SU-DHL-6 (cell line): Measurements from ENCODE around the gene MYOD1.

Source experiments
- H2AFZ ChIP-seq: fragments of 200-600 bp; sonication (generic); 2 replicates; pipeline ENCODE4 v1.6.1; 2014; ENCODE audit warnings: low read depth, mild to moderate bottlenecking, moderate library complexity, mixed read lengths, antibody characterized with exemption, low read length; ENCODE audit not compliant: severe bottlenecking
- H3F3A ChIP-seq: fragments of 200-600 bp; shearing (Covaris generic); 2 replicates; pipeline ENCODE4 v1.6.0; 2016; ENCODE audit warnings: antibody characterized with exemption, mild to moderate bottlenecking; ENCODE audit not compliant: insufficient read depth
- H3K27ac ChIP-seq: fragments of 200-600 bp; sonication (generic); 2 replicates; pipeline ENCODE4 v1.5.1; 2016; ENCODE audit warnings: low read depth, mild to moderate bottlenecking, low read length, moderate library complexity, mixed read lengths
- H3K27me3 ChIP-seq: fragments of 200-600 bp; sonication (generic), shearing (Covaris generic); 2 replicates; pipeline ENCODE4 v1.6.0; 2014; ENCODE audit warnings: mild to moderate bottlenecking, low read length
- H3K36me3 ChIP-seq: fragments of 200-600 bp; sonication (generic); 2 replicates; pipeline ENCODE4 v1.6.1; 2014; ENCODE audit warnings: mild to moderate bottlenecking, low read length, mixed read lengths
- H3K4me2 ChIP-seq: fragments of 300-600, 200-600 bp; shearing (Covaris generic), sonication (generic); 2 replicates; pipeline ENCODE4 v1.6.0; 2014; ENCODE audit warnings: low read length, low read depth, mild to moderate bottlenecking; ENCODE audit not compliant: poor library complexity, severe bottlenecking
- H3K4me3 ChIP-seq: fragments of 200-600 bp; sonication (generic); 2 replicates; pipeline ENCODE4 v1.5.1; 2014; ENCODE audit warnings: antibody characterized with exemption, low read length, mild to moderate bottlenecking, mixed read lengths; ENCODE audit not compliant: insufficient read depth, poor library complexity, severe bottlenecking
- H3K79me2 ChIP-seq: fragments of 200-600 bp; sonication (generic); 2 replicates; pipeline ENCODE4 v1.6.1; 2014; ENCODE audit warnings: mild to moderate bottlenecking, low read length, moderate library complexity; ENCODE audit not compliant: insufficient read depth
- H3K9ac ChIP-seq: fragments of 200-600 bp; sonication (generic); 2 replicates; pipeline ENCODE4 v1.7.0; 2014; ENCODE audit warnings: mild to moderate bottlenecking, low read length
- H3K9me2 ChIP-seq: fragments of 200-600 bp; sonication (generic); replicated peaks from 2 replicates; pipeline ENCODE4 v1.6.1; 2014; ENCODE audit warnings: low read length; ENCODE audit not compliant: insufficient read depth
- H3K9me3 ChIP-seq: fragments of 200-600 bp; sonication (generic); 2 replicates; pipeline ENCODE4 v1.6.1; 2014; ENCODE audit warnings: low read length, mixed read lengths; ENCODE audit not compliant: insufficient read depth
- H4K20me1 ChIP-seq: fragments of 200-600 bp; sonication (generic); 2 replicates; pipeline ENCODE4 v1.6.1; 2014; ENCODE audit warnings: low read depth, mild to moderate bottlenecking, antibody characterized with exemption, low read length, moderate library complexity, mixed read lengths
- EZH2phosphoT487 ChIP-seq: fragments of 200-600 bp; sonication (generic), shearing (Covaris generic); conservative IDR thresholded peaks from 2 replicates; pipeline ENCODE4 v1.6.1; 2018; ENCODE audit warnings: mild to moderate bottlenecking, antibody characterized with exemption, low read length, moderate library complexity, mixed read lengths
- TF ChIP-seq, protein P1 (sequence below): fragments of 200-600 bp; sonication (generic); IDR thresholded peaks from one replicate; pipeline ENCODE4 v1.5.1; 2017; ENCODE audit warnings: antibody characterized with exemption, mild to moderate bottlenecking, low read length, moderate library complexity; ENCODE audit not compliant: insufficient read depth, poor library complexity, severe bottlenecking

Gene MYOD1

DNA sequence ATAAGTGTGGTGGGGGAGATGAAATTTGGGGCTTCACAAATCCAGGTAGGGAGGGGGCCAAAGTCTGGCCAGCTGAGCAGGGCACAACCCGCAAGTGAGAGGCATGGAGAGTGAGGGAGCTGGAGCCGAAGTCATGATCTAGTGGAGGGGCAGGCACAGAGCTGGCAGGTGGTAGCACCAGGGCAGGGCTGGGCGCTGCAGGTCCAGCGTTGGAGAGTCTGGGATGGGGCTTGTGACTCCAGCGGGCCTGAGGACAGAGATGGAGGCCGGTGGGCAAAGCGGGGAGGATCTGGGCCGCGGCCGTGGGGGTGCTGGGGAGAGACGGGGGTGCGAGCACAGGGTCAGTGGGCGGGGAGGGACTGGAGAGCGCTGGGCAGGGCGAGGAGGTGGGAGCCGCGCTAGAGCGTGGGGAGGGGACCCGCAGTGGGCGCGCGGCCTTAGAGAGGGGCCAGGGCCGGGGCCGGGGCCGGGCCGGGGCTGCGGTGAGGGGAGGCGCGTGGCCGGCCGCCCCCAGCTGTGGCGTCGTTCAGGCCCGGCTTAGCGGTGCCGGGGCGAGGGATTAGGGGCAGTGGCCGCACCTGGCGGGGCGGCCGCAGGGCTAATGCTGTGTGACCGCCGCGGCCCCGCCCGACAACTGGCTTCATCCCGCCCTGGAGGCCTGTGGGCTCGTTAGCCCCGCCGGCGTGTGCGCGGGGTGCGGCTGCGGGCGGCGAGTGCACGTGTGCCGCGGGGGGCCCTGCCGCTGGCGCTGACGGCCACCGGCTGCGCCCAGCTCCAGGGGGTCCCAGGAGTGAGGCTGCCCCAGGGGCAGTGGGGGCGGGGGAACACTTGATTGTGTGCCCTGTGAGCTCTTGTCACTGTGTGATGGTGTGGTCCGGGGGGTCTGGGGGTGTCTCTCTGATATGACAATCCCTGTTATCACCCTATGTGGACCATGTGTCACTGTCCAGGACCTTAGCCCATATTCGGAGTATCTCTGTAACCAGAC lies 23.6 kb upstream of the MYOD1 start:
- no peak overlapping the region for H3K4me3 ChIP-seq
- no peaks in the 10 kb centered on the region for H3K36me3 ChIP-seq
- TF ChIP-seq EZH2phosphoT487: no peak
- TF ChIP-seq, protein P1, sequence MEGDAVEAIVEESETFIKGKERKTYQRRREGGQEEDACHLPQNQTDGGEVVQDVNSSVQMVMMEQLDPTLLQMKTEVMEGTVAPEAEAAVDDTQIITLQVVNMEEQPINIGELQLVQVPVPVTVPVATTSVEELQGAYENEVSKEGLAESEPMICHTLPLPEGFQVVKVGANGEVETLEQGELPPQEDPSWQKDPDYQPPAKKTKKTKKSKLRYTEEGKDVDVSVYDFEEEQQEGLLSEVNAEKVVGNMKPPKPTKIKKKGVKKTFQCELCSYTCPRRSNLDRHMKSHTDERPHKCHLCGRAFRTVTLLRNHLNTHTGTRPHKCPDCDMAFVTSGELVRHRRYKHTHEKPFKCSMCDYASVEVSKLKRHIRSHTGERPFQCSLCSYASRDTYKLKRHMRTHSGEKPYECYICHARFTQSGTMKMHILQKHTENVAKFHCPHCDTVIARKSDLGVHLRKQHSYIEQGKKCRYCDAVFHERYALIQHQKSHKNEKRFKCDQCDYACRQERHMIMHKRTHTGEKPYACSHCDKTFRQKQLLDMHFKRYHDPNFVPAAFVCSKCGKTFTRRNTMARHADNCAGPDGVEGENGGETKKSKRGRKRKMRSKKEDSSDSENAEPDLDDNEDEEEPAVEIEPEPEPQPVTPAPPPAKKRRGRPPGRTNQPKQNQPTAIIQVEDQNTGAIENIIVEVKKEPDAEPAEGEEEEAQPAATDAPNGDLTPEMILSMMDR: no peak
- no peak overlapping the region for H2AFZ ChIP-seq
- no peak overlapping the region for H3K27ac ChIP-seq
- H3K9me3 ChIP-seq: no peaks in the 10 kb centered on the region
- H3K9me2 ChIP-seq: no peaks in the 10 kb centered on the region
- H4K20me1 ChIP-seq: no peaks in the 10 kb centered on the region
- no peak overlapping the region for H3K9ac ChIP-seq
- no peaks in the 10 kb centered on the region for H3K79me2 ChIP-seq
- H3K27me3 ChIP-seq: no peaks in the 10 kb centered on the region
- H3F3A ChIP-seq: no peaks in the 10 kb centered on the region
- H3K4me2 ChIP-seq: no peak overlapping the region

DNA sequence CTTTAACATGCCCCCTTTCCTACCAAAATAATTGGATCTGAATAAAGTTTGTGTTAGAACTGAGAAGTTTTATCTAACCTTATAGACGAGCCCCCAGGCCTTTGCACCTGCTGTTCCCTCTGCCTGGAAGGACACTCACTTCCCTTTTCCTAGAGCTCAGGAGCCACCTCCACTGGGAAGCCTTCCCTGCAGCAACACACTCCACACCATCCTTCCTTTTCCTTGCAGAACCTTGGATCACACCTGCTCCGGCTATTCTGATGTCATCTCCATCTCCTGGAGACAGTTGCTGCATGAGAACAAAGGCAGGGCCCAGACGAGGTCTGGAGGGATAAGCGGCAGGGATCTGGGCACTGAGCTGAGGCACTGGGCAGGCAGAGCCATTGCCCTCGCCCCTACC lies 22.6 kb upstream of the MYOD1 start:
- Histone ChIP-seq H3K4me3 (no peak overlapping the region), H4K20me1 (no peaks in the 10 kb centered on the region), H3K9me2 (no peaks in the 10 kb centered on the region), H3K27ac (no peak overlapping the region), H2AFZ (no peak overlapping the region), H3K9me3 (no peaks in the 10 kb centered on the region), H3K9ac (no peak overlapping the region), H3K79me2 (no peaks in the 10 kb centered on the region), H3K27me3 (no peaks in the 10 kb centered on the region), H3K4me2 (no peak overlapping the region), H3F3A (no peaks in the 10 kb centered on the region), H3K36me3 (no peaks in the 10 kb centered on the region)
- TF ChIP-seq, protein P1: no peak
- no peak for TF ChIP-seq EZH2phosphoT487

DNA sequence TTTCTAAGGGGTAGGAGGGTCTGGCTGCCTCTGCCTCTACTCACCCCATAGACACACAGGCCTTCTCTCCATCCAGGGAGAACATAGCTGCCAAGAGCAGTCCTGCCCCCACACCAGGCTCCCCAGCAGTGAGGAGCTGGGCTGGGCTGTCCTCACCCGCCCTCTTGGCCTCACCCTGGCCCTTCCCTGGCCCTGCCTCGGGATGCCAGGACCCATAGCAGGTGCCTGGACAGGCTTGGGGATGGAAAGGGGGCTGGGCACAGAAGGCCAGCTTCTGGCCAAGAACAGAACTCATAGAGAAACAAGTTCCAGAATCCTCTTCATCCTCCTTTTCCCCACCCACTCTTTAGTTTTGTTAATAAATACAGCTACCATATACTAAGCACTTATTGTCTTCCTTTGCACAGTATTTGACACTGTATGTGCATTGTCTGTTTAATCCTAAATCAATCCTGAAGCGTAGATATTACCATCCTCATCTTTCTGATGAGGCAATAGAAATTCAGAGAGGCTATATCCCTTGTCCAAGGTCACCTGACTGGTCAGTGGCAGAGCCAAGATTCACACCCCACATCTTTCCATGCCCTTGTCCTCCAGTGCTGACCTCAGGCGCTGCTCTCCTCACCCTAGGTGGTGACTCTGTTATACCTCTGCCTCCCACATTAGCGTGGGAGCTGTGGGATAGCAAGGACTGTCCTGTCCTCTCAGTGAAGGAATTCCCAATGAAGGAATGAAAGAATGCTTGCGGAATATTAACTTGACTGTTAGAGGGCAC lies 22.0 kb upstream of the MYOD1 start:
- no peaks in the 10 kb centered on the region for H3K27me3 ChIP-seq
- no peaks in the 10 kb centered on the region for H3K9me3 ChIP-seq

More for the DNA sequence above, 22.0 kb upstream of the MYOD1 start:
- no peaks in the 10 kb centered on the region for H3K9me2 ChIP-seq
- H3K27ac ChIP-seq: no peak overlapping the region
- no peaks in the 10 kb centered on the region for H3F3A ChIP-seq
- no peaks in the 10 kb centered on the region for H3K36me3 ChIP-seq
- no peak overlapping the region for H3K4me2 ChIP-seq
- TF ChIP-seq, protein P1: no peak
- no peak for TF ChIP-seq EZH2phosphoT487
- H3K79me2 ChIP-seq: no peaks in the 10 kb centered on the region
- no peak overlapping the region for H3K4me3 ChIP-seq
- no peak overlapping the region for H3K9ac ChIP-seq
- H4K20me1 ChIP-seq: no peaks in the 10 kb centered on the region
- no peak overlapping the region for H2AFZ ChIP-seq
